ENCODE results near the gene PCDHGA4.
"Not testable (repeated sequence)": the region's sequence is repeated elsewhere in the genome, so short reads cannot be mapped to it uniquely, and the experiment has no call there.

PCDHGA4 gene

GRCh38 chr5:141392429-141393198 is 37.8 kb downstream of the PCDHGA4 start, which contains the start of gene PCDHGA8:
Gene PCDHGA8, plus strand, starts transcription at chr5:141392633. Its CDS starts 181 bp downstream, at chr5:141392814.
- TF ChIP-seq CTCF (conservative IDR thresholded peaks at IDR 0.05; ENCODE audit: low read depth, low read length): peak; percentile 9
- no peak within 1 kb of the TSS for H3K4me3 ChIP-seq (ENCODE audit: low read length)
- DNase-seq (ENCODE audit: low read depth): no peak

- DNase-seq (ENCODE audit: low read depth): no peak
- no peak for TF ChIP-seq CTCF (conservative IDR thresholded peaks at IDR 0.05; ENCODE audit: low read depth, low read length)
- no peak overlapping the region for H3K4me3 ChIP-seq (ENCODE audit: low read length)
Measured at GRCh38 chr5:141393267-141393666, 38.4 kb downstream of the PCDHGA4 start.

- not testable (repeated sequence) for H3K4me3 ChIP-seq (ENCODE audit: low read length); DNase-seq (ENCODE audit: low read depth)
Measured at GRCh38 chr5:141394401-141395187, 39.8 kb downstream of the PCDHGA4 start.

- peak; percentile 56 for TF ChIP-seq CTCF (conservative IDR thresholded peaks at IDR 0.05; ENCODE audit: low read depth, low read length)
- peak within 1 kb of the TSS; percentile 36 for H3K4me3 ChIP-seq (ENCODE audit: low read length)
- DNase-seq (ENCODE audit: low read depth): not testable (repeated sequence)
Measured at GRCh38 chr5:141397756-141398551, 43.1 kb downstream of the PCDHGA4 start, which contains the start of gene PCDHGB5. Gene PCDHGB5, plus strand, starts transcription at chr5:141397947. Its CDS starts 181 bp downstream, at chr5:141398128.

- DNase-seq (ENCODE audit: low read depth): no peak
- H3K4me3 ChIP-seq (ENCODE audit: low read length): no peak overlapping the region
- no peak for TF ChIP-seq CTCF (conservative IDR thresholded peaks at IDR 0.05; ENCODE audit: low read depth, low read length)
Measured at GRCh38 chr5:141398608-141399007, 43.8 kb downstream of the PCDHGA4 start.

GRCh38 chr5:141399555-141400258 is 44.9 kb downstream of the PCDHGA4 start:
- DNase-seq (ENCODE audit: low read depth): no peak
- TF ChIP-seq CTCF (conservative IDR thresholded peaks at IDR 0.05; ENCODE audit: low read depth, low read length): no peak
- H3K4me3 ChIP-seq (ENCODE audit: low read length): no peak overlapping the region

Measured in retinal pigment epithelial cell (primary cell).